ENCODE measurements around the gene DNM3.

DNM3 gene

DNA sequence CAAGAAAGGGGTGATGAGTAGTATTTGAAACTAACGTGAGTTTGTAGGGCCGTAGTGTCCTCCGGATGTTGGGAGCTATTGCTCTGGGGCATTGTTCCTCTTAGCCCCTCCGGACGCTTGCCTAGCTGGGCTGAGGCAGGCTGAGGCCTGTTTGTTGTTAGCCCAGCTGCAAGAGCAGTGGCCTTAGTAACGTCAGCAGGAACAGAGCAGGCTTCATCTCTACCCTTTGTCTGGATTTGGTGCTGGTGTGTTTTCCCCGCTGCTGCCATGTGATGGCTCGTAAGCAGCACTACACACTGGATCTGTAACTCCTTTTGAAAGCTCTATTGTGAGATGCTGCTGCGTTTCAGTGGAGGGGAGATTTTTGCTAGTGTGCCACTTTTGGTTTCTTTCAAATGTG lies 57.6 kb downstream of the DNM3 start:
- Histone ChIP-seq H3K9me3 (no peaks in the 10 kb centered on the region), H3K4me3 (ENCODE audit: low read depth in 1 of 2, low read length in 1 of 2) (no peak overlapping the region), H3K4me1 (ENCODE audit: control insufficient read depth in 1 of 2, insufficient read depth in 1 of 2, low read depth in 1 of 2, low read length in 1 of 2) (no peaks in the 10 kb centered on the region), H3K27ac (no peak overlapping the region), H3K36me3 (no peaks in the 10 kb centered on the region), H3K27me3 (no peaks in the 10 kb centered on the region)
- TF ChIP-seq, protein P1, sequence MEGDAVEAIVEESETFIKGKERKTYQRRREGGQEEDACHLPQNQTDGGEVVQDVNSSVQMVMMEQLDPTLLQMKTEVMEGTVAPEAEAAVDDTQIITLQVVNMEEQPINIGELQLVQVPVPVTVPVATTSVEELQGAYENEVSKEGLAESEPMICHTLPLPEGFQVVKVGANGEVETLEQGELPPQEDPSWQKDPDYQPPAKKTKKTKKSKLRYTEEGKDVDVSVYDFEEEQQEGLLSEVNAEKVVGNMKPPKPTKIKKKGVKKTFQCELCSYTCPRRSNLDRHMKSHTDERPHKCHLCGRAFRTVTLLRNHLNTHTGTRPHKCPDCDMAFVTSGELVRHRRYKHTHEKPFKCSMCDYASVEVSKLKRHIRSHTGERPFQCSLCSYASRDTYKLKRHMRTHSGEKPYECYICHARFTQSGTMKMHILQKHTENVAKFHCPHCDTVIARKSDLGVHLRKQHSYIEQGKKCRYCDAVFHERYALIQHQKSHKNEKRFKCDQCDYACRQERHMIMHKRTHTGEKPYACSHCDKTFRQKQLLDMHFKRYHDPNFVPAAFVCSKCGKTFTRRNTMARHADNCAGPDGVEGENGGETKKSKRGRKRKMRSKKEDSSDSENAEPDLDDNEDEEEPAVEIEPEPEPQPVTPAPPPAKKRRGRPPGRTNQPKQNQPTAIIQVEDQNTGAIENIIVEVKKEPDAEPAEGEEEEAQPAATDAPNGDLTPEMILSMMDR (IDR thresholded peaks at IDR 0.05) = no peak

- H3K4me1 ChIP-seq (ENCODE audit: control insufficient read depth in 1 of 2, insufficient read depth in 1 of 2, low read depth in 1 of 2, low read length in 1 of 2) = peaks cover 3 to 5% of the 10 kb centered on the region in 2 experiments
- no peaks in the 10 kb centered on the region for H3K9me3 ChIP-seq
- TF ChIP-seq, protein P1 (IDR thresholded peaks at IDR 0.05) = no peak
- no peak overlapping the region for H3K4me3 ChIP-seq (ENCODE audit: low read depth in 1 of 2, low read length in 1 of 2)
- no peaks in the 10 kb centered on the region for H3K27me3 ChIP-seq
- no peaks in the 10 kb centered on the region for H3K36me3 ChIP-seq
- no peak overlapping the region for H3K27ac ChIP-seq
These were observed 58.5 kb downstream of the DNM3 start for GRCh38 chr1:171899838-171900237.

GRCh38 chr1:171901245-171901644 lies 59.9 kb downstream of the DNM3 start:
- Histone ChIP-seq H3K27ac (no peak overlapping the region), H3K27me3 (no peaks in the 10 kb centered on the region)
- TF ChIP-seq, protein P1 (IDR thresholded peaks at IDR 0.05) = no peak

GRCh38 chr1:171902527-171902926 lies 61.2 kb downstream of the DNM3 start:
- Histone ChIP-seq H3K27ac (no peak overlapping the region), H3K4me3 (ENCODE audit: low read depth in 1 of 2, low read length in 1 of 2) (no peak overlapping the region)
- TF ChIP-seq, protein P1 (IDR thresholded peaks at IDR 0.05) = no peak

More at GRCh38 chr1:171901245-171901644, 59.9 kb downstream of the DNM3 start:
- H3K4me3 ChIP-seq (ENCODE audit: low read depth in 1 of 2, low read length in 1 of 2) = no peak overlapping the region
- peaks cover 6% of the 10 kb centered on the region in 2 experiments for H3K4me1 ChIP-seq (ENCODE audit: control insufficient read depth in 1 of 2, insufficient read depth in 1 of 2, low read depth in 1 of 2, low read length in 1 of 2)
- H3K36me3 ChIP-seq = no peaks in the 10 kb centered on the region
- H3K9me3 ChIP-seq = no peaks in the 10 kb centered on the region

GRCh38 chr1:171904778-171905450 lies 63.6 kb downstream of the DNM3 start:
- no peaks in the 10 kb centered on the region for H3K27me3 ChIP-seq
- H3K27ac ChIP-seq = no peak overlapping the region
- no peak overlapping the region for H3K4me3 ChIP-seq (ENCODE audit: low read depth in 1 of 2, low read length in 1 of 2)

More at GRCh38 chr1:171902527-171902926, 61.2 kb downstream of the DNM3 start:
- H3K27me3 ChIP-seq = no peaks in the 10 kb centered on the region
- no peaks in the 10 kb centered on the region for H3K9me3 ChIP-seq
- peaks cover 6% of the 10 kb centered on the region in 2 experiments for H3K4me1 ChIP-seq (ENCODE audit: control insufficient read depth in 1 of 2, insufficient read depth in 1 of 2, low read depth in 1 of 2, low read length in 1 of 2)
- H3K36me3 ChIP-seq = no peaks in the 10 kb centered on the region

More at GRCh38 chr1:171904778-171905450, 63.6 kb downstream of the DNM3 start:
- H3K36me3 ChIP-seq = no peaks in the 10 kb centered on the region
- TF ChIP-seq, protein P1 (IDR thresholded peaks at IDR 0.05) = no peak
- peaks cover 6% of the 10 kb centered on the region in 2 experiments for H3K4me1 ChIP-seq (ENCODE audit: control insufficient read depth in 1 of 2, insufficient read depth in 1 of 2, low read depth in 1 of 2, low read length in 1 of 2)
- no peaks in the 10 kb centered on the region for H3K9me3 ChIP-seq

All from neutrophil (primary cell).